Thyroid gland (tissue), 4 donors: ENCODE data around the gene RPTOR.

Experiments used
- POLR2A ChIP-seq, 2 donors: fragments of 450-650 bp; IDR thresholded peaks; one replicate each; pipeline ENCODE4 v1.6.1; 2017; ENCODE audit warnings: antibody characterized with exemption in 2 of 2, mild to moderate bottlenecking in 2 of 2, moderate library complexity in 1 of 2
- TF ChIP-seq, protein P1 (sequence below), 6 experiments: fragments of 200-600 bp in 3 of 6; fragments of 450-650 bp in 3 of 6; sonication (generic) in 3 of 6; IDR thresholded peaks; one replicate each; pipeline ENCODE4 v1.5.1; 2016 to 2019; ENCODE audit warnings: antibody characterized with exemption in 6 of 6, mild to moderate bottlenecking in 2 of 6, inconsistent platforms in 1 of 6, moderate library complexity in 1 of 6

DNA sequence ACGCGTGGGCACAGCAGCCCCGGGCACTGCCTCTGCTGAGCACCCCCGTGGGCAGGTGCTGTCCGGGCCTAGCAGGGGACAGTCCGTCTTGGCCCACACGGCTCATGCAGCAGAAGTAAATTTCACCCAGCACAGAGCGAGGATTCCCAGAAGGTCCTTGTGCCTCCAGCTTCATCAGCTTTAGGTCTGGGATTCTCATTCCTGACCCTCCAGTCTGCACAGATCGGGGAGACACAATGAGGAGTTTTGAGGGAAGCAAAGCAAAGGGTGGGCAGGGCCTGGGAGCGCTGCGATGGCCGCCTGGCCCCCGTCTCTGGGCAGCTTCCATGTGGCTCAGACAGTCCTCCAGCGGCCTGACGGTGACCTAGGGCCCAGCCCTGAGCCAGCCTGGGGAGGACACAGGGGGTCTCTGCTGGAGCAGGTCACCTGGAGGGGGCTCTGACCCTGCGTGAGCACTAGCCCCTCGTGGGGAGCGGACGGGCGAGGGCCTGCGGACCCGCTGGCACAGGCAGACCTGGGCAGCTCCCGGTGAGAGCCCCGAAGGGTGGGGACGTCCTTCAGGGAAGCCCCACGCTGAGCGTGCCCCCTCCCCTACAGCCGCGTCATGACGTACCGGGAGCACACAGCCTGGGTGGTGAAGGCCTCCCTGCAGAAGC is 416.3 kb downstream of the RPTOR start:
- TF ChIP-seq, protein P1, sequence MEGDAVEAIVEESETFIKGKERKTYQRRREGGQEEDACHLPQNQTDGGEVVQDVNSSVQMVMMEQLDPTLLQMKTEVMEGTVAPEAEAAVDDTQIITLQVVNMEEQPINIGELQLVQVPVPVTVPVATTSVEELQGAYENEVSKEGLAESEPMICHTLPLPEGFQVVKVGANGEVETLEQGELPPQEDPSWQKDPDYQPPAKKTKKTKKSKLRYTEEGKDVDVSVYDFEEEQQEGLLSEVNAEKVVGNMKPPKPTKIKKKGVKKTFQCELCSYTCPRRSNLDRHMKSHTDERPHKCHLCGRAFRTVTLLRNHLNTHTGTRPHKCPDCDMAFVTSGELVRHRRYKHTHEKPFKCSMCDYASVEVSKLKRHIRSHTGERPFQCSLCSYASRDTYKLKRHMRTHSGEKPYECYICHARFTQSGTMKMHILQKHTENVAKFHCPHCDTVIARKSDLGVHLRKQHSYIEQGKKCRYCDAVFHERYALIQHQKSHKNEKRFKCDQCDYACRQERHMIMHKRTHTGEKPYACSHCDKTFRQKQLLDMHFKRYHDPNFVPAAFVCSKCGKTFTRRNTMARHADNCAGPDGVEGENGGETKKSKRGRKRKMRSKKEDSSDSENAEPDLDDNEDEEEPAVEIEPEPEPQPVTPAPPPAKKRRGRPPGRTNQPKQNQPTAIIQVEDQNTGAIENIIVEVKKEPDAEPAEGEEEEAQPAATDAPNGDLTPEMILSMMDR (IDR thresholded peaks at IDR 0.05), result no peak
- no peak for TF ChIP-seq POLR2A (IDR thresholded peaks at IDR 0.05)
